Measurements from ENCODE around the gene LACTBL1.
A peak's percentile ranks its signal among the peaks of the same experiment; 100 is the strongest.

The LACTBL1 gene

DNA sequence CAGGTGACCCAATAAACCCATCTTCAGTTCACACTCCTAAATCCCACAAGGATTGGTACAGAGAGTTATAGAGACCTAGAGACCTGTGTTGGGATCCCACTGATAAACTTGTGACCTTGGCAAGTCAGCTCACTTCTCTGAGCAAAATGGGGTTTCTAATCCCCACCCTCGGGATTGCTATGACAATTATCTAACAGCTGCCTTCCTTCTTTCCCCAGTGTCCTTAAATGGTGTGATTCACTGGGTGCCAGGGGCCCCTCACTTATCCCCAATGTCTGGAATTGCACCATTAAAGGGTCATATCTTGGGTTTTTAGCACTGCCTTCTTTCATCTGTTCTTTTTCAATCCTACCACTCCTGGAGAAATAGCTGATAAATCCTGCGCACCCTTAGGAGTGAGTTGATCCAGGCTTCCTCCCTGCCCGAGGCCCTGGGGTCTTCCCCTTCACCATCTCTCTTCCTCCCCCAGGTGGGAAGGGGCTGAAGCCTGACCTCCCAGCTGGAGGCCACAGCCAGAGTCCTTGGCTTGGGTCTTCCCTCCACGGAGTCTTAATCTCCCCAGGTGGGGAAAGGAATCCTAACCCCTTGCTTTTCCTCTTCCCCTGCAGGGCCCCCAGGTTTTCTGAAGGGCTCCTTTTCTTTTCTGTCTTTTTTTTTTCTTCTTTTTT lies 39.7 kb downstream of the LACTBL1 start:
- no peak for DNase-seq

DNA sequence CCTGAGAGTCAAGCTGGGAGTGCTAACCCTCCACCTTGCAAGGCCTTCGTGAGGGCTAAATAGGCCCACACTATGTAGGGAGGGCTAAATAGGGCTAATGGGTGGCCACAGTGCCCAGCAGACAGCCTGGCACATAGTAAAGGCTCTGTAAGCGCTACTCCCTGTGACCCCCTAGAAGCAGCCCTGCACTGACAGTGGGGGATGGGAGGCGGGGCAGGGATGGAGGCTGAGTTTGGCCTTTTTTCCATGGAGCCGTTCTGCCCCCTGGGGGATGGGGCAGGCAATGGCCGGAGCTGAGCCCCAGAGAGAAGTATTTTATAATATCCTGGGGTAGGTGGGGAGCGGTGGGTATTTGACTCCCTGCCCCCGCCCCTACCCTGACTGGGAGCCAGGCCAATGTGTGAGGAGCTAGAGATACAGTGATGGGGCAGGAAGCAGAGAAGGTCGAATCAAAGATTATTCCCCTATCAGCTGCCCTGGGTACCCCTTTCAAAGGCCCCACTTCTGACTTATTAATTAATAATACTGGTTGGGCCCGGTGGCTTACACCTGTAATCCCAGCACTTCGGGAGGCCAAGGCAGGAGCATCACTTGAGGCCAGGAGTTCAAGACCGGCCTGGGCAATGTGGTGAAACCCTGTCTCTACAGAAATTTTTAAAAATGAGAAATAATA lies 42.3 kb downstream of the LACTBL1 start:
- peak; percentile 11 for DNase-seq

GRCh38 chr1:22925111-22925510 lies 47.6 kb downstream of the LACTBL1 start:
- DNase-seq: no peak

DNA sequence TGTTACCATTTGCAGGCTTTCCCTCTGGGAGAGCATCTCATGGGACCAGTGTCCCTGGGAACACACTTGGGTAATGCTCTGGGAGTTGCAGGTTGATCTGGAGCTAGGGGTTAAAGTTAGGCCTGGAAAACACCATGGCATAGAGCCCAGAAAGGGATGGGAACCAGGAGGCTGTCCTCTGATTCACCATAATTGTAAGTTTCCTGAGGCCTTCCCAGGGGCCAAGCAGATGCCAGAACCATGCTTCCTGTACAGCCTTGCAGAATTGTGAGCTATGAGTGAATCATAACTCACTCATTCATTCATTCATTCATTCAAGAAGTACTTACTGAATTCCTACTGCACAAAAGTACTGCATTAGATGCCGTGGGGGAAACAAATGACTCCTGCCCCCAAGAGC lies 50.0 kb downstream of the LACTBL1 start:
- DNase-seq: no peak

DNA sequence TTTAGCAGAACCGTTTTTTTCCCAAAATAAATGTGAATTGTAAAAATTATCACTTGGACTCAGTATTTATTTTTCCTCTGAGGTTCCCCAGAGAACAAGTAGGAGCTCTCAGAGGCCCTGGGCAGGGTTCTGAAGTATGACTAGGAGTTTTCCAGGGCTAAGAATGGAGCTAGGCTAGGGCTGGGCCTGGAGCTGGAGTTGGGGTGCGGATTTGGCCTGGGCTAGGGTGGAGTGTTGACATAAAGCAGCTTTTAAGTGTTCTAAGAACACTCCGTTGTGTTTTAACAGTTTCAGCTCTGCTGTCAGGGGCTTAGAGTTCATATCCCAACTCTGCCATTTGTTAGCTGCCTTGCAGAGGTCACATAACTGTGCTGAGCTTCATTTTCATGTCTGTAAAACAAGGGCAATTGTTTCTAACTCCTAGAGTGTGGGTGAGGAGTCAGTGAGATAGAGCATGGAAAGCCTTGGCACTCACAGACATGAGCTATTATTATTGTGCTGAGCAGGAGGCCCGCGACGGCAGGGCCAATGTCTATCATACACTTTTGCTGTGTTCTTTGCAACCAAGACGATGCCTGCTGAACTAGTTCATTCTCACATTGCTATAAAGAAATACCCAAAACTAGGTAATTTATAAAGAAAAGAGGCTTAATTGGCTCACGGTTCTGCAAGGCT lies 51.1 kb downstream of the LACTBL1 start:
- no peak for DNase-seq

DNA sequence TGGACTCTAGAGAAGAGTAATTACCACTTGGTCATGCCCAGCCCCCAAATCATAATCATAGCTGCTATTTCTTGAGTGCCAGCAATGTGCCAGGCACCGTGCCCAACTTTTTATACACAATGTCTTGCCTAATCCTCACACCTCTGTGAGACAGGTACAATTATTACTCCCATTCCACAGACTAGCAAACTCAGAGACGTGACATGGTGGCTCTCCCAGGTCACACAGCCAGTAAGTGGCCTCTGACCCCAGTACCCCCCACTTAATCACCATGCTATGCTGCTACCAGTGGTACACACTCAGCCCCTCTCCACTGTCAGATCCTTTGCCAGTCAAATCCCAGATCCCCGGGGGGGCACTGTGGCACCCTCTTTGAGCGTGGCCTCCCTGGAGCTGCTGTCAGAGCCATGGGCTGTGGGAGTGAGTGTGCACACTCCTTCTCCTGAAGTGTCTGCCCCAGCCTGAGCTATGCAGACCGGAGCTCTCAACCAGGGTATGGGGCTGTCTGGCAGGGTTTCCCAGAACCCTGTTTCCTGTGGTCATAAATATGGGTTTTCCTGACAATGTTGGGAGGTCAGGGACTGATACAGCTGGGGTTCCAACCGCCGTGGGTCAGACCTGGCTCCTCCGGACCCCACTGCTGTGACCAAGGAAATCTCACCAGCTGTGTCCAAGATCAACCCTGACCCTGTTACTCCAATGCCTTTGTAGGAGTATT lies 51.8 kb downstream of the LACTBL1 start:
- no peak for DNase-seq

GRCh38 chr1:22920026-22920733 lies 52.5 kb downstream of the LACTBL1 start:
- no peak for DNase-seq

DNA sequence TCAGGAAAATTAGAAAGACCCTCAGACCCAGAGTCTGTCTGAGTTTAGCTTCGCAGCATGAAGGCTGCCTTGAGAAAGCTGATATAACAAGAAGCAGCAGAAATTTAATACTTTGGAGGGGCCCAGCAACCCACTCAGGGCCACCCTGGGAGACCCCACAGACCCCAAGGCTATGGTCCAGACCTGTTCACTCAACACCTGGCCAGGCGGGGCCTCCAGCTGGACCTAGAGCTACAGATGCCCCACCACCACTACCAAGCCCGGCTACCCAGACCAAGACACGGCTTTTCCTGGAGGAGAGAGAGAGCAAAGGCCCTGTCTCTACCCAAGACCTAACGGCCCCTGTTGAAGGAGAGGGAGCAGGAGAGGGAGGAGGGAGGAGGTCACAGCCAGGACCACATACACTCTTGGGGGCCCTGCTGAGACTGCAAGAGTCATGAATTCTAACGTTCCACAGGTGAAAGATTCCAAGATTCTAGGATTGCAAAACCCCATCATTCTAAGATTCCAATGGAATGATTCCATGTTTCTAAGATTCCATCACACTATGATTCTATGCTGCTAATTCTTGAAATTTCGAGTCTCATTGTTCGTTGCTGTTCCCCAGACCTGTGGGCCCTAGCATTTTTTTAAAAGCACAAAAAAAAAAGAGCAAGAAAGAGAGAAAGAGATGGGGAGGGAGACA lies 53.2 kb downstream of the LACTBL1 start:
- no peak for DNase-seq

DNA sequence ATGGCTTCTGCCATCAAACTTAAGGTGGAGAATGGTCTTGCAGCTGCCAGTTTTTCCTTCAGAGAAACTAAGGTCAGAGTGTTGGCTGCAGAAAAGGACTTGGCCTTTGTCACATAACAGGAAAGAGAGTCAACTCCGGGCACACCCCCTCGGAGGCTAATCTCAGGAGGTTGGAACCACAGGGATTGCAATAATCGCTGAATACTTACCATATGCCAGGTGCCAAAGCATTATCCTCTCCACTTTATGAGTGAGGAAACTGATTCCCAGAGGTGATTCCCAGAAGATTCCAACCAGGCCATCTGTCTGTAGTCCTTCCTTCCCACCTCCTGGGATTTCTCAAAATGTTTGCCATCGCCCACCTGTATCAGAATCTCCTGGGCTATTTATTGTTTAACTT lies 54.0 kb downstream of the LACTBL1 start:
- no peak for DNase-seq

GRCh38 chr1:22917989-22918388 lies 54.7 kb downstream of the LACTBL1 start:
- DNase-seq: no peak

- DNase-seq: no peak
Observed at GRCh38 chr1:22916471-22916820, 56.2 kb downstream of the LACTBL1 start.

DNA sequence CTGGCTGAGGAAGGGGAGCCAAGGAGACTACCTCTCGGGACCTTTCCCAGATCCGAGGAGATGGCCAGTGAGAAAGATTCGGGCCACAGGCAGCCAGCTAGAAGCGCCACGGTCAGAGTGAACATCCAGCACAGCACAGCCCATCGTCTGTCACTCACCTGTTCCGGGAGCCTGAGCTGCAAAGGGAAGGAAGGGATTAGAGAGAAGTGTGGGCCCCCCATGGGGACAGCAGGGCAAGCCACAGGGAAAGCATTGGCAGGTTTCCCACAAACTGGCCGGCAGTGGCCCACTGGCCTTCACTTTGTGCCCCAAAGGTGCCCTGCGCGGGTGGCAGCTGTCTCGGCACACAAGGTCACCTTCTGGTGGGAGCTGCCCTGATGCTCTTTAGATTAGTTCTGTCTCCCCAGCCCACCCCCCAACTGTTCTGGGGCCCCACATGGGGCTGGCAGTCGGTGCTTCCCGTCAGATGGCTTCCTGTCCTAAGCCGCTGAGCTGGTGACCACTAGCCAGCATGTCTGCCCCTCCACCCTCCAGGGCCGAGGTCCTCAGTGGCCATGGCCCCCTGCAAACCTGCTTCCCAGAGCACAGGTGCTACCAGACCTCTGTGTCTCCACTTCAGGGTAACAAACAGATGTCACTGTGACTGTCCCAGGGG lies 56.7 kb downstream of the LACTBL1 start:
- no peak for DNase-seq

GRCh38 chr1:22915231-22915630 lies 57.4 kb downstream of the LACTBL1 start:
- DNase-seq: no peak

GRCh38 chr1:22914633-22915217 lies 57.9 kb downstream of the LACTBL1 start:
- DNase-seq: no peak

GRCh38 chr1:22914156-22914555 lies 58.5 kb downstream of the LACTBL1 start:
- no peak for DNase-seq

DNA sequence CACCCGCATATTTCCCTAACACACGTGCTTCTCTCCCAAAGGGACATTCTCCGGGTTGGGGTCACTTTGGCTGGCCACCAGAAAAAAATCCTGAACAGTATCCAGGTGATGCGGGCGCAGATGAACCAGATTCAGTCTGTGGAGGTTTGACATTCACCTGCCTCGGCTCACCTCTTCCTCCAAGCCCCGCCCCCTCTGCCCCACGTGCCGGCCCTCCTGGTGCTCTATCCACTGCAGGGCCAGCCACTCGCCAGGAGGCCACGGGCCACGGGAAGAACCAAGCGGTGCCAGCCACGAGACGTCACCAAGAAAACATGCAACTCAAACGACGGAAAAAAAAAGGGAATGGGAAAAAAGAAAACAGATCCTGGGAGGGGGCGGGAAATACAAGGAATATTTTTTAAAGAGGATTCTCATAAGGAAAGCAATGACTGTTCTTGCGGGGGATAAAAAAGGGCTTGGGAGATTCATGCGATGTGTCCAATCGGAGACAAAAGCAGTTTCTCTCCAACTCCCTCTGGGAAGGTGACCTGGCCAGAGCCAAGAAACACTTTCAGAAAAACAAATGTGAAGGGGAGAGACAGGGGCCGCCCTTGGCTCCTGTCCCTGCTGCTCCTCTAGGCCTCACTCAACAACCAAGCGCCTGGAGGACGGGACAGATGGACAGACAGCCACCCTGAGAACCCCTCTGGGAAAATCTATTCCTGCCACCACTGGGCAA lies 59.1 kb downstream of the LACTBL1 start:
- no peak for DNase-seq

DNA sequence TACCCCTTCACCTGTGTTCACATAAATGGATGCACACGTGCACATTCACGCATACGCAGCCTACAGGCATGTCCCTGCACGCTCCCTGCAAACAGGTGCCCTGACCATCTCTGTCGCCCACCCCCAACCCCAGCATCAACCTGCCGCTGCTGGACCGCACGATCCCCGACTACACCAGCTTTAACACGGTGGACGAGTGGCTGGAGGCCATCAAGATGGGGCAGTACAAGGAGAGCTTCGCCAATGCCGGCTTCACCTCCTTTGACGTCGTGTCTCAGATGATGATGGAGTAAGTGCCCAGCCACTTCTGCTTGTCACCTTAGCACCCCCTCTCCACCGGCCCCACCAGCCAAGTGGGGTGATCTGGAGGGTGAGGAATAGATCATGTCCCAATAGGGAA lies 60.4 kb downstream of the LACTBL1 start:
- DNase-seq: no peak

- no peak for DNase-seq
Observed at GRCh38 chr1:22910986-22911651, 61.5 kb downstream of the LACTBL1 start.

DNA sequence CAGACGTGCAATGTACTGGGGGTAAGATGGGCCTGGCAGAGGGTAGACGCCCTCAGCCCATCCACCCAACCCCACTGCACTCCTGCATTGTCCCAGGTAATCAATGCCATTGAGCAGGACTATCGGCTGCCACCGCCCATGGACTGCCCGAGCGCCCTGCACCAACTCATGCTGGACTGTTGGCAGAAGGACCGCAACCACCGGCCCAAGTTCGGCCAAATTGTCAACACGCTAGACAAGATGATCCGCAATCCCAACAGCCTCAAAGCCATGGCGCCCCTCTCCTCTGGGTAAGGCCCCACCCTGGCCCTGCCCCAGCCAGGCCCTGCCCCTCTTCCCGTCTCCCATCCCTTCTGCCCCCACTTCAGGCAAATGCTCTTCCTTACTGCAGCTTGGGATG lies 62.4 kb downstream of the LACTBL1 start:
- no peak for DNase-seq

DNA sequence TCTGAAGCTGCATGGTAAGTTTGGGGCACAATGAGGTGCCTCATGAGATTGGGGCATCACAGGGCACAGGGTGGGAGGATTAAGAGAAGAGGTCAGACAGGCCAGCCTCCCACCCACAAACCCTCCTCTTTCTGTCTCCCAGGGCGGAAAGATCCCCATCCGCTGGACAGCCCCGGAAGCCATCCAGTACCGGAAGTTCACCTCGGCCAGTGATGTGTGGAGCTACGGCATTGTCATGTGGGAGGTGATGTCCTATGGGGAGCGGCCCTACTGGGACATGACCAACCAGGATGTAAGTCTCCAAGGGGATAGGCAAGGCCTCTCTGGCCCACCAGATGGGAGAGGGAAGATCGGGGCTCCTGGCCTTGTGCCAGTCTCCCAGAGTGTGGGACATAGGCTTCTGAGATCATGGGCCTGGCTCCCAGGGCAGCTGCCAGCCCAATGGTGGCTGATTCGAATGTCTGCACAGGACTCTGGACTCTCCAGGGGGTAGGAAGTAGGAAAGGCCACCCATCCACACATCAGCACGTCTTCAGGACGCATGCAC lies 63.7 kb downstream of the LACTBL1 start:
- DNase-seq: no peak

Data from stimulated activated CD4-positive, alpha-beta T cell treated with anti-CD3 and anti-CD28 coated beads, Interleukin-12 subunit alpha, Interleukin-12 subunit beta, amount 100 ng/mL, for 4 hours (primary cell).